ENCODE measurements around the gene IPP. TPM values are rescaled to one million over a fixed set of nuclear protein-coding genes. Genes with fewer than 3 reads are reported as not detected.

The IPP gene
- total and polyA plus RNA-seq, 2 of the 4 experiments (the other 2 are of a cell fraction), result 4.6 to 10.6 TPM

DNA sequence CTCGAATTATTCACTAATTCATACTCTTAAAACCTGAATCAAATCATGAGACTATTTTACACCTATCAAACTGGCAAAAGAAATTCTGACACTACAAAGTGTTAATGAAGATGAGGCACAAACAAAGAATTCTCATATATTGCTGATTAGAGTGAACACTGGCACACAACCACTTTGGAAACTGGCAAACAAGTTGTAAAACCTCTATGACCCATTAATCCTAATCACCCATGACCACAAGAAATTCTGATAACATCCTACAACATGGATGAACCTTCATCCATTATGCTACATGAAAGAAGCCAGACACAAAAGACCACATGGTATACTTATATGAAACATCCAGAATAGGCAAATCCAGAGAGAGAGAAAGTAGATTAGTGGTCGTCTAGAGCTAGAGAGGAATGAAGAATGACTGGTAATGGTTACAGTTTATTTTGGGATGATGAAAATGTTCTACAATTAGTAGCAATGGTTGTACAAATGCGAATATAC, 72.7 kb downstream of the IPP start:
- intact Hi-C loops (cut with micrococcal nuclease) (no loop called here), in situ Hi-C loops (cut with MboI; ENCODE audit: low sequenced_read_pairs) (no loop called here), dilution Hi-C loops (cut with HindIII; ENCODE audit: low sequenced_read_pairs, unreplicated experiment) (no loop called here)
- Histone ChIP-seq H2BK20ac (ENCODE audit: low read depth, low read length) (no peak overlapping the region), H4K8ac (ENCODE audit: low read depth in 2 of 2, low read length in 2 of 2) (no peak overlapping the region), H3K4ac (ENCODE audit: low read depth, low read length) (no peak overlapping the region), H4K91ac (ENCODE audit: insufficient read depth, low read depth, low read length) (no peak overlapping the region), H2AFZ (replicated peaks; ENCODE audit: low read length, poor library complexity) (no peak overlapping the region), H4K5ac (ENCODE audit: low read depth, low read length) (no peak overlapping the region), H3K23ac (ENCODE audit: low read depth, low read length) (no peak overlapping the region), H2BK120ac (ENCODE audit: low read depth, low read length) (no peak overlapping the region), H3K9ac (ENCODE audit: low read depth, low read length) (no peak overlapping the region), H3K4me3 (ENCODE audit: insufficient read depth, low read depth, low read length) (no peak overlapping the region), H3K9me3 (ENCODE audit: control insufficient read depth, insufficient read depth, low read length) (no peaks in the 10 kb centered on the region), H4K20me1 (ENCODE audit: insufficient read depth, low read length) (peaks cover 88% of the 10 kb centered on the region), H3K4me2 (ENCODE audit: low read depth, low read length) (no peak overlapping the region), H3K36me3 (ENCODE audit: control insufficient read depth, insufficient read depth, low read length) (peaks cover 3% of the 10 kb centered on the region), H3K27me3 (ENCODE audit: control insufficient read depth, insufficient read depth, low read length) (no peaks in the 10 kb centered on the region), H3K4me1 (ENCODE audit: control insufficient read depth, insufficient read depth, low read length) (peaks cover 8% of the 10 kb centered on the region), H3K9me1 (ENCODE audit: insufficient read depth, low read length) (peaks cover 30% of the 10 kb centered on the region), H3K79me1 (ENCODE audit: low read depth in 1 of 2, low read length in 2 of 2) (peaks cover 13 to 72% of the 10 kb centered on the region in 2 experiments), H3K27ac (ENCODE audit: insufficient read depth, low read length) (no peak overlapping the region), H2AK9ac (replicated peaks; ENCODE audit: low read depth, low read length, poor library complexity) (no peak overlapping the region), H2BK15ac (ENCODE audit: low read depth, low read length) (no peak overlapping the region), H3K56ac (ENCODE audit: extremely low read depth, insufficient read depth, low read length) (no peak overlapping the region), H2AK5ac (ENCODE audit: low read depth, low read length) (no peak overlapping the region), H3K18ac (ENCODE audit: low read depth, low read length) (no peak overlapping the region), H2BK5ac (ENCODE audit: low read depth, low read length, poor library complexity, severe bottlenecking) (no peak overlapping the region), H3K14ac (replicated peaks; ENCODE audit: low read depth, low read length) (no peak overlapping the region)
- POLR2A ChIA-PET (ENCODE audit: unreplicated experiment), result no interaction called here
- ATAC-seq (ENCODE audit: low read depth) (no peak), DNase-seq (no peak)
- TF ChIP-seq CEBPB (IDR thresholded peaks at IDR 0.05; ENCODE audit: low read depth, low read length), result no peak
- no peak for TF ChIP-seq RFX5 (IDR thresholded peaks at IDR 0.05; ENCODE audit: low read depth, low read length)
- TF ChIP-seq RCOR1 (IDR thresholded peaks at IDR 0.05; ENCODE audit: insufficient replicate concordance, low read length), result no peak
- TF ChIP-seq BHLHE40 (IDR thresholded peaks at IDR 0.05; ENCODE audit: low read depth, low read length), result no peak
- no peak for TF ChIP-seq NFE2L2 (IDR thresholded peaks at IDR 0.05; ENCODE audit: low read depth, low read length)
- no peak for TF ChIP-seq SMC3 (IDR thresholded peaks at IDR 0.05; ENCODE audit: low read depth, low read length)
- no peak for TF ChIP-seq RAD21 (IDR thresholded peaks at IDR 0.05; ENCODE audit: low read length)
- no peak for TF ChIP-seq FOS (IDR thresholded peaks at IDR 0.05; ENCODE audit: low read depth, low read length)
- no peak for TF ChIP-seq CHD1 (IDR thresholded peaks at IDR 0.05; ENCODE audit: low read depth, low read length)
- TF ChIP-seq USF2 (IDR thresholded peaks at IDR 0.05; ENCODE audit: low read depth, low read length), result no peak
- TF ChIP-seq MAZ (IDR thresholded peaks at IDR 0.05; ENCODE audit: borderline replicate concordance, low read depth, low read length), result no peak
- no peak for TF ChIP-seq POLR2A (IDR thresholded peaks at IDR 0.05; ENCODE audit: low read depth, low read length)
- no peak for TF ChIP-seq CTCF (conservative IDR thresholded peaks at IDR 0.05; ENCODE audit: low read depth, low read length)
- 100% methylated on average over 1 of the region's 3 CpGs; no CpG with 5 or more reads in 1 of the 2 experiments for WGBS, 2 experiments (ENCODE audit: extremely low coverage in 2 of 2, insufficient read length in 1 of 2)
- CTCF ChIA-PET, result no interaction called here
- BruUV-seq (replicated peaks), result no TSS peak
